ENCODE results near the gene PLD1. TPM values are rescaled to one million over a fixed set of nuclear protein-coding genes. Genes with fewer than 3 reads are reported as not detected.

Gene PLD1
- total and polyA plus RNA-seq, 2 of the 8 experiments (the other 6 are each of a cell fraction or from before 2014, with no cell fraction given) = 1.2 to 2.6 TPM

GRCh38 chr3:171813897-171814460 lies 3.7 kb upstream of the PLD1 start (continued):
- no peak for TF ChIP-seq RNF2 (IDR thresholded peaks at IDR 0.05; ENCODE audit: borderline replicate concordance, low read depth, low read length, missing control alignments, poor library complexity, severe bottlenecking)
- no peak for TF ChIP-seq TCF12 (IDR thresholded peaks at IDR 0.05; ENCODE audit: low read depth, low read length)
- no peak for TF ChIP-seq CBX5 (IDR thresholded peaks at IDR 0.05; ENCODE audit: low read depth, low read length)

Measured in H1 (cell line).